ENCODE data around the gene CEMIP2.
"Not testable (repeated sequence)": the region's sequence is repeated elsewhere in the genome, so short reads cannot be mapped to it uniquely, and the experiment has no call there.

The CEMIP2 gene, protein sequence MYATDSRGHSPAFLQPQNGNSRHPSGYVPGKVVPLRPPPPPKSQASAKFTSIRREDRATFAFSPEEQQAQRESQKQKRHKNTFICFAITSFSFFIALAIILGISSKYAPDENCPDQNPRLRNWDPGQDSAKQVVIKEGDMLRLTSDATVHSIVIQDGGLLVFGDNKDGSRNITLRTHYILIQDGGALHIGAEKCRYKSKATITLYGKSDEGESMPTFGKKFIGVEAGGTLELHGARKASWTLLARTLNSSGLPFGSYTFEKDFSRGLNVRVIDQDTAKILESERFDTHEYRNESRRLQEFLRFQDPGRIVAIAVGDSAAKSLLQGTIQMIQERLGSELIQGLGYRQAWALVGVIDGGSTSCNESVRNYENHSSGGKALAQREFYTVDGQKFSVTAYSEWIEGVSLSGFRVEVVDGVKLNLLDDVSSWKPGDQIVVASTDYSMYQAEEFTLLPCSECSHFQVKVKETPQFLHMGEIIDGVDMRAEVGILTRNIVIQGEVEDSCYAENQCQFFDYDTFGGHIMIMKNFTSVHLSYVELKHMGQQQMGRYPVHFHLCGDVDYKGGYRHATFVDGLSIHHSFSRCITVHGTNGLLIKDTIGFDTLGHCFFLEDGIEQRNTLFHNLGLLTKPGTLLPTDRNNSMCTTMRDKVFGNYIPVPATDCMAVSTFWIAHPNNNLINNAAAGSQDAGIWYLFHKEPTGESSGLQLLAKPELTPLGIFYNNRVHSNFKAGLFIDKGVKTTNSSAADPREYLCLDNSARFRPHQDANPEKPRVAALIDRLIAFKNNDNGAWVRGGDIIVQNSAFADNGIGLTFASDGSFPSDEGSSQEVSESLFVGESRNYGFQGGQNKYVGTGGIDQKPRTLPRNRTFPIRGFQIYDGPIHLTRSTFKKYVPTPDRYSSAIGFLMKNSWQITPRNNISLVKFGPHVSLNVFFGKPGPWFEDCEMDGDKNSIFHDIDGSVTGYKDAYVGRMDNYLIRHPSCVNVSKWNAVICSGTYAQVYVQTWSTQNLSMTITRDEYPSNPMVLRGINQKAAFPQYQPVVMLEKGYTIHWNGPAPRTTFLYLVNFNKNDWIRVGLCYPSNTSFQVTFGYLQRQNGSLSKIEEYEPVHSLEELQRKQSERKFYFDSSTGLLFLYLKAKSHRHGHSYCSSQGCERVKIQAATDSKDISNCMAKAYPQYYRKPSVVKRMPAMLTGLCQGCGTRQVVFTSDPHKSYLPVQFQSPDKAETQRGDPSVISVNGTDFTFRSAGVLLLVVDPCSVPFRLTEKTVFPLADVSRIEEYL (N-terminal part only)

DNA sequence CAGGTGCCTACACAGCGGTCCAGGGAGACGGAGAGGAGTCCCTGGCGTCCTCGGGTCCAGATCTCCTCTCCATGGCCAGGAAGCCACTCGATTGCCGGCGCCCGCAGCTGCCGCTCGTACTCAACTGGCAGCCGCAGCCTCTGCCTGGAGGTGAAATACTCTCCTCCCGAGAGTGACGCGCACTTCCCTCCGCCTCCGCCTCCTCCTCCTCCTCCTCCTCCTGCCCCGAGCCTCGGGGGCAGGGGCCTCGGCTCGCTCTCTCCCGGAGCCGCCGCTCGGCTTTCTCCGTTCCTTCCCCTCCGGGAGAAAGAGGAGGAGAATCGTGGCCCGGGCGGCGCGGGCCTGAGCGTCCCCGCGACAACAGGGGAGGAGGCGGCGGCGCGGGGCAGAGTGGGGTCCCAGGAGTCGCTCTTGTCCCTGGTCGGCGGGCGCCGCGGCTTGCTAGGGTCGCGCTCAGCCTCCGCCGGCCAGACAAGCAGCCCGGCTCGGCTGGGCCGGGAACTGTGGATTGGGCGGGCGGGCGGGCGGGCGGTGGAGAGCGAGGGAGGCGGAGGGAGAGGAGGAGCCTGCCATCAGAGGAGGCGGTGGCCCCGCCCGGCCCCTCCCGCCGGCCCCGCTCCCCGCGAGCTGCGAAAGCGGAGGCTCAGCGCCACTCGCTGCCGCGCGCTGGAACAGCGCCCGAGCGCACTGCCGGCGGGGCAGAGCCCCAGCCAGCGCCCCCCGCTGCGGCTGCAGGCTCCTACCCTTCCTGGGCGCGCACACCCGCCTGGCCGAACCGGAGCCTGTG, at the start of gene CEMIP2:
CEMIP2 (minus strand) TSS at position 126 of the 787 bp plus-strand sequence. CDS start 18,140 bp downstream, outside the sequence.
- DNase-seq (ENCODE audit: low read depth, low spot score) = peak; percentile 75
- peak within 1 kb of the TSS; percentile 85 for H3K27ac ChIP-seq

DNA sequence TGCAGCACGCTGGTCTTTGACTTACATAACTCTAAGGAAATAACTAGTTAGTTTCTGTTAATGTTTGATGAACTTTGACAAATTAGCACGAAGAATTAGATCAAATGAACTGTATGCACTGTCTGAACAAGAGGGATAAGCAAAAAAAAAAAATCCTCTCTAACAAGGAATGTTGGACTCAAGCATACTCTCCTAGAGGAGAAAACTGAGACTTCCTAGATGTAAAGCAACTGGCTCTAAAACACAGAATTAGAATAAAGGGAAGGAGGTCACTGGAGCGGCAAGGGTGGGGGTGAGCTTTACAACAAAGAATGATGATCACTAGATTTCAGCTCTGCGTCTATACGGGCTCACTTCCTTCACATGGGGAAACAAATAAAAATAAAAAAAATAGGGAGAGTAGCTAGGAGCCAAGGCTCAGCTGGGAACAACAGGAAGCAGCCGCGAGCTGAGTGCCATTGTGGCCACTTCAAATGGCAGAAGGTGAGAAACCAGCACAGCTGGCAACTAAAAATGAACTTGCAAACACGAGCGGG, 48.7 kb upstream of the CEMIP2 start:
- H3K27ac ChIP-seq = no peak overlapping the region
- no peak for DNase-seq (ENCODE audit: low read depth, low spot score)

DNA sequence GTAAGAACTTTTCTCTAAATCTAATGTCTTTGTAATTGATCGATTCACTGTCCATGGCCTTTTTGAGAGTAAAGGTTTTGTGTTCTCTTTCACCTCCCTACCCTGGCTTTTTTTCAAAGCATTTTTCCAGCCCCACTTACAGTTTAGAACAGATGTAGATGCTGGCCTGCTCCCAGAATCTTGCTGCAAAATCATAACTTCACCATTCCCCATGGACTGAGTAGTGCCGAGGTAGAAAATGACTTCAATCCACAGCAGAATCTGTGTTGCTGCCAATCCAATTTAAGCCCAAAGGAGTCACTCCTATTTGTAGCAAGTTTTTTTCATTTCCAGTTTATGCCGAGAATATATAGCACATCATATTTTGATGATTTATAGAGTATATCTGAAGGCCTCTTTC, 46.5 kb upstream of the CEMIP2 start:
- no peak overlapping the region for H3K27ac ChIP-seq
- DNase-seq (ENCODE audit: low read depth, low spot score) = no peak

DNA sequence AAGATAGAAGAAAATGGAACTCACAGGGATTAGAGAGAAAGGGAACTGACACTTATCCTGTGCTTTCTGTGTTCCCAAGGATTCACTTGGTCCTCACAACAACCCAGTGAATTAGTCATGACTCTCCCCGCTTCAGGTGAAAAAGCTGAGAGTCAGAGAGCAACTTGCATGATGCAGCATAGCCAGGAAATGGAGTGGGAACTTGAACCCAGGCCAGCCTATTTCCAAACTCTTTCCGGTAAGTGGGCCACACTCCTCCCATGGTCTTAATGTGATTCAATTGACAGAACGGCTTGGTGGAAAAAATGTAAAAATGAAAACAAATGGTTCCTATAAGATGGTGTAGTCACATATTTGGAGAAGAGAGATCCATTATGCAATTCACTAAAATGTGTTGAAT, 45.9 kb upstream of the CEMIP2 start:
- no peak for DNase-seq (ENCODE audit: low read depth, low spot score)
- H3K27ac ChIP-seq = no peak overlapping the region

DNA sequence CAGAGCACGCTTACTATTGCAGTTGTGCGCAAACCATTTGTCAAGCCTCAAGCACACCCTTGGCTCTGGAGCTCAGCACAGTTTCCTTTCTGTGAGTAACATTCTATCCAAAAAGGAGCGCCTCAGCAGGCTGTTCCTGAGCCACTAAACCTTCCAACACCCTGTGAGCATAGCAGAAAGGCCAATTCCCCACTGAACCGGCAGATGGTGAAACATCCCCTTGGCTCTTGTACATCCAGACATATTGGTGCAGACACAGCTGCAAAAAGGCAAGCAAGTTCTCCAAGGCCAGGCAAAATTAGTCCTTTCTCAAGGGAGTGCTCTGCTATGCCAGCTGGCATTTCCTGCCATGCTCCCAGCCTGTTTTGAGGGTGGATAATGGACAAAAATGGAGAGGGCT, 44.1 kb upstream of the CEMIP2 start:
- DNase-seq (ENCODE audit: low read depth, low spot score) = no peak

DNA sequence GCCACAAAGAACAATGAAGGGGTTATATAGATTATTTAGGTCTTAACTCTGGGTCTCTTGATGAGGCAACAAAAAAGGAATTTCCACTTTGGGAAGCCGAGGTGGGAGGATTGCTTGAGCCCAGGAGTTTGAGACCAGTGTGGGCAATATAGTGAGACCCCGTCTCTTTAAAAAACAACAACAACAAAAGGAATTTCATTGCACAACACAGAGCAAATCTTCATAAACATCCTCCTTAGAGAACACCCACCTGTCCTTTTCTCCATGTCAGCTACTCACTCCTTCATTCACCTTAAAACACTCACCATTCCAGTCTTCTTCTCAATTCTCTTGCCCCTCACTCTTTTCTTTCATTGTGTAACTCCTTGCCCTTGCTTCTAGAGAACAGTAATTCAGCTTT, 39.8 kb upstream of the CEMIP2 start:
- no peak for DNase-seq (ENCODE audit: low read depth, low spot score)
- H3K27ac ChIP-seq = no peak overlapping the region

More for the DNA sequence above, 44.1 kb upstream of the CEMIP2 start:
- no peak overlapping the region for H3K27ac ChIP-seq

DNA sequence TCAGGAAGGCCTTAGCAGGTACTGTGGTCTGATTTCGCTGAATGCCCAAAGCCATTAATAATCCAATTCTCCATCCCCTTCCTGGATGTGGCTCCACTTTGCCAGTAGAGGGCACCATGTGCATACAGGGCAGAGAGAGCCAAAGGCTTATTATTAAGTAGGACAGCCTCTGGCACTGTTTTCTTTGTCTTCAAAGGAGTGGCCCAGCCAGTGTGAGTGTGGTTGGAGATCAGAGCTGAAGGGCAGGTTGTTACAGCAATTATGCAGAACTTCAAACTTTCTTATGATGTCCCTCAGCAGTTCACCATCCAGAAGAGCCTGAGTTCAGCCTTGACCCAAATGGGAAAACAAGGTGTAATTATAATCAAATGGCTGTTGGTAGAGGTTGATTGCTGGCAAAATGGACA, 38.6 kb upstream of the CEMIP2 start:
- DNase-seq (ENCODE audit: low read depth, low spot score) = peak; percentile 49
- no peak overlapping the region for H3K27ac ChIP-seq

DNA sequence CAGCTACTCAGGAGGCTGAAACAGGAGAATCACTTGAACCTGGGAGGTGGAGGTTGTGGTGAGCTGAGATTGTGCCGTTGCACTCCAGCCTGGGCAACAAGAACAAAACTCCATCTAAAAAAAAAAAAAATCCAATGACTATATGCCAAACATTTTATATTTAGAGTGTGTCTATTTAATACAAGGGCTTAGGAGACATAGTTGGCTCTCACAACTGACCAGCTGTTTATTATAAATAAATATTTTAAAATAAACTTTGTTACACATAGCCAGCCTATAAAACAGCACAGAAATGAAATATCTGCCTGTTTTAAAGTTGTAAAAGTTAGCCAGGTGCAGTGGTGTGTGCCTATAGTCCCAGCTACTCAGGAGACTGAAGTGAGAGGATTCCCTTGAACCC, 36.8 kb upstream of the CEMIP2 start:
- H3K27ac ChIP-seq = not testable (repeated sequence)

DNA sequence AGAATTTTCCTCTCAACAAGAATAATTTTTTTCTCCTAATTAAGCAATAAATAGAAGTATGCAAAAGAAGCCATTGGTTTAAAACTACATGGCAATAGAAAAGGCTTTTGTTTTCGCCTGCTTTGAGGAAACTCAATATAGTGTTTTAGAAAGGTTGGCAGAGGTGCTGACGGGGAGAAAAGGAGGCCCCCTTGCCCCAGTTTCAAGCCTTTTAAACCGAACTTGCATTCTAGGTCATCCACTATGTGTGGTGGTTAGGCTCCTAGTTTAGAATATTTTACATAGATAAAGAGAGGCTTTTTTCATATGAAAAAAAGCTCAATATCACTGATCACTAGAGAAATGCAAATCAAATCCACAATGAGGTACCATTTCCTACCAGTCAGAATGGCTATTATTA, 33.5 kb upstream of the CEMIP2 start:
- H3K27ac ChIP-seq = no peak overlapping the region
- no peak for DNase-seq (ENCODE audit: low read depth, low spot score)

More for the DNA sequence above, 36.8 kb upstream of the CEMIP2 start:
- DNase-seq (ENCODE audit: low read depth, low spot score) = not testable (repeated sequence)

DNA sequence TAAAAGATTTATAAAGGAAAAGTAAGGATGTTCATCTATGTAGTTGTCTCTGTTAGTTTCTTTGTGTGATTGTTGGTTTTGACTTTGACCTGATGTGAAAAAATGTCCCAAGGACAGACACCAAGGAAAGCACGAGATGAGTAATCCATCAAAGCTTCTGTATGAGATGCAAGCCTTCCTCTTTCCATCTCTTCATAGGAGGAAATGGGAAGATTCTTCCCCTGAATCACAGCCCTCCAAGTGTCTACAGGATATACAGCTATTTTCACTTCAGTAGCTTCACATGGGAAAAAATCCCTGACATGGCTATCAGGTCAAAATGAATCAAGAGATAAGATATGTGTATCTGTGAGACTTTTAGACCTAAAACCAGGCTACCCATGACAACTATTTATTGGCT, 29.0 kb upstream of the CEMIP2 start:
- H3K27ac ChIP-seq = no peak overlapping the region
- no peak for DNase-seq (ENCODE audit: low read depth, low spot score)

DNA sequence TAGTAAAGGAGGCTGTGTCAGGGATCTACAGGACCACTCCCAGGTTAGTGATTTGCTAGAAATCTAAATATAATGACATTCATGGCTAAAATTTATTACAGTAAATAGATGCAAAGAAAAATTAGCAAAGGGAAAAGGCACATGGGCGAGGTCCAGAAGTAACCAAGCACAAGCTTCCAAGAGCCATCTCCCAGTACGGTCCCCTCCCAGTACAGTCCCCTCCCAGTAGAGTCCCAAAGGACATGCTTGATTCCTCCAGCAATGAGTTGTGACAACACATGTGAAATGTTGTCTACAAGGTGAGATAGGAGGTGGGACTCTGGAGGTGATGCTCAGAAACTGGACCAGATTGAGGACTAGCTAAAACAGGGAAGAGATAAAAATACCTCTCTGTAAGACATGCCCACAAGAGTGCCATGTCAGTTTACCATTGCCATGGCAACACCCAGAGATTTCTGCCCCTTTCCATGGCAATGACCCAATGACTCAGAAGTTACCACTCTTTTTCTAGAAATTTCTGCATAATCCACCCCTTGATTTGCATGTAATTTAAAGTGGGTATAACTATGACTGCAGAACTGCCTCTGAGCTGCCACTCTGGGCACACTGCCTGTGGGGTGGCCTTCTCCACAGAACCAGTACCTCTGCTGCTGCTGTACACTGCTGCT, 27.9 kb upstream of the CEMIP2 start:
- no peak for DNase-seq (ENCODE audit: low read depth, low spot score)
- no peak overlapping the region for H3K27ac ChIP-seq

DNA sequence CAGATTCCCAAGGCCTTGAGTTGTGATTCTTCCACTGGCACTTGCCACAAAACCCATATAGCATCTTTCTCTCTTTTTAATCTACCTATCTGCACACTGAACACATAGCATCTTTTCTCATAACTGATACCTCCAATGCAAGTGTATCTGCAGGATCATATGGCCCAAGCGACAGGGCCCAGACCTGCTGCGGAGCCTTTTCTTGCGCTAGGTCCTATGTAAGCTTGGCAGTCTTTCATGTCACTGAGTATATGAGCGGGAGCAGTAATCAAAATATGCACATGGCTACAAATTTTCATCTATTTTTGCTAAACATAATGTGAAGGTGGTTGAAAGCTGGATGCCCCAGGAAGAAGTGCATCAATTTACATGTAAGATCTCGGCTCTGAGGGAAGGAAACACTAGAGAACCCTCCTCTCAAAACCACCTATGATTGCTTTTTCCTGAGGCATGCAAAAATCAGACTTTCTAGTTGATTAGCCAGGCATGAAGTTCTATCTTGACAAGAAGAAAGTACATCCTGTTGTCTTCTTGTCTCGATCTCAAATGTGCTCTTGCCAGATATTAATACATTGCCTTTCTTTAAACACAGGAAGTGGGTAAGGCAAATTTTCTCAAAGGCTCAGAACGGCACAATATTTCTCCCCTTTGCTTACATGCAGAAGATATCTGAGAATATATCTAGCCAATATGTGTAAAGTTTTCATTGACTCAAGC, 26.9 kb upstream of the CEMIP2 start:
- no peak for DNase-seq (ENCODE audit: low read depth, low spot score)
- H3K27ac ChIP-seq = no peak overlapping the region

DNA sequence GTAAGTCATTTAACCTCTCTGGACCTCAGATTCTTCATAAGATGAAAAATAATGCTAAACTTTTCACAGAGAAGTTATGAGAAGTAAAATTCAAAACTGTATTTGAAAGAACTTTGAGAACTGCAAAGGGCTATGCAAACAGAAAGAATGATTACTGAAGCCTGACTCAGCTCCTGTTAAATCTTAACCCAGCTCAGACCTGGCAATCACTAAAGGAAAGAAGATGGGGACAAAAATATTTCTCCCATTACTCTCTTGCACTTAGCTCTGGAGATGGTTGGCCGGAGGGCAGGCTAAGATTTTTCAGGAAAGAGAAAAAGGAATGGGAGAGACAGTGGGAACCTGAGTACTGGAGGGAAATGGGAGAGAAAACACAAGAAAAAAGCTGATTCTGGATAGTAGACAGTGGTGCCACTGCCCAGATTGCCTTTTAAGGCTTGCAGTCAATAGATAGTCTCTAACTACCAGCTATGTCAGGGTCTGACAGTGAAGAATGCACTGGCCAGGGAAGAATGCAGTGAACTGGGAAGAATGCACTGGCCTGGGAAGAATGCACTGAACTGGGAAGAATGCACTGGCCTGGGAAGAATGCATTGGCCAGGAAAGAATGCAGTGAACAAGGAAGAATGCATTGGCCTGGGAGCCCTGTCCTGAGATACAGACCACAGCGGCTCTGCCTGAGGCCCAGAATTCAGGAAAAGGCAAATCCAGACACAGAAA, 25.2 kb upstream of the CEMIP2 start:
- H3K27ac ChIP-seq = peak overlapping the region; percentile 51
- no peak for DNase-seq (ENCODE audit: low read depth, low spot score)

DNA sequence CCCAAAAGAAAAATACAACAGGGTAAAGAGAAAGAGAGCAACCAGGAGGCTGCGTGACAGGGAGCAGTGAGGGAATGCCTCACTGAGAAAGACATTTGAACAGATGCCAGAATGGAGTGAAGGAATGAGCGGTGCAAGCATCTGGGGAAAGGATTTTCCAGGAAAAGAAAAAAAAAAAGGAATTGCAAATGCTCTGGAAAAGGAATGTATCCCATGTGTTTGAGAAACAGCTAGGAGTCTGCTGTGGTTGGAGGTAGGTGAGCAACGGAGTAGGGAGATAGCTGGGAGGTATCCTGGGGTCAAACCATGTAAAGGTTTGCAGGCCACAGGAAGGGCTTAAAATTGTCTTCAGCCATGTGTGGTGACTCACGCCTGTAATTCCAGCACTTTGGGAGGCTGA, 23.6 kb upstream of the CEMIP2 start:
- DNase-seq (ENCODE audit: low read depth, low spot score) = no peak
- H3K27ac ChIP-seq = no peak overlapping the region

DNA sequence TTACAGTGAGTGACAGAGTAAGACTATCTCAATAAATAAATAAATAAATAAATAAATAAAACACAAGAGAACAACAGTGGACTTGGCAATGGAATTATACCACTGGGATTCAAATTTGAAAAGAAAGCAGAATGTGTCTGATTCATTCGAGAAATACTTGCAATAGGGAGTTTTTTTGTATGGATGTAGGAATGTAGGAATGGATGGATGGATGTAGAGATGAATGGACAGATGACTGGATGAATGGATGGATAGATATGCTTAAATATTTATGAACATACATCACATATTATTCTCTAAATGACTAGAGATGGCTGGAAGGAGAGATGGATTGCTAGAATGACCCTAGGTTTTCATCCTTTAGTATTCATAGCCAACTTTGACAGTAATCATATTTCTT, 22.0 kb upstream of the CEMIP2 start:
- no peak overlapping the region for H3K27ac ChIP-seq

DNA sequence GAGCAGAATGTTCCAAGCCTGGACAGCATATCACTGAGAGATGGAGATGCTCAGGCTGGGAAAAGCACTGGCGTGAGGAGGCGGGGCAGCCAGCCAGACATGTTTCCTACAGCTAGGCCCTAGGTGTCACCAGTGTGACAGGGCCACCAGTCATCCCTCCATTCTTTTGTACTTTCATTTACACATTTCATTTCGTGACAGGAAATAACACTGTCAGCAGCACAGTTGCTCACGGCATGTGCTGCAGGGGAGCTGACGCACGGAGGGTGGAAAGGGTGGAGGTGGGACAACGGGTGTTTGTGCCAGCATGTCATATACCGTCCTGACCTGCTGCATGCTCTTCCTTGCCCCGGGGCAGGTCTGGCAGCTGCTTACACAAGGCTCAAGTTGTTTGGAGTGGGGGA, 14.8 kb upstream of the CEMIP2 start:
- H3K27ac ChIP-seq = peak overlapping the region; percentile 56
- peak; percentile 79 for DNase-seq (ENCODE audit: low read depth, low spot score)

More for the DNA sequence above, 22.0 kb upstream of the CEMIP2 start:
- no peak for DNase-seq (ENCODE audit: low read depth, low spot score)

DNA sequence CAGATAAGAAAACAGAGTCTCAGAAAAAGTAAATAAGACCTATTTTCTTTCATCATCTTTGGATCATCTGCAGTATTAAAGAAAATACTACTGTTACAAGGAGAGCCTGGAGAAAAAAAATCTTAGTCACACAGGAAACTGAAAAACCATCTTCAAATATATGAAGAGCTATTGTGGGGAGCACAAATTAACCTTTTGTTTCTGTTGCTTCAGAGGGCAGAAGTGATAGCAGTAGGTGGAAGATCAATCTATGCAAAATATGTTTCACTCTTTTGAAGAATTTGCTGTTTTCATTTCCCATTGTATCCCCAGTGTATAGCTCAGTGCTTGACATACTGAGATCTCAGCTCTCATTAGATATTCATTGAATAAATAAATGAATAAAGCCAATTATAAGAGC, 13.1 kb upstream of the CEMIP2 start:
- H3K27ac ChIP-seq = peak overlapping the region; percentile 13
- DNase-seq (ENCODE audit: low read depth, low spot score) = no peak

DNA sequence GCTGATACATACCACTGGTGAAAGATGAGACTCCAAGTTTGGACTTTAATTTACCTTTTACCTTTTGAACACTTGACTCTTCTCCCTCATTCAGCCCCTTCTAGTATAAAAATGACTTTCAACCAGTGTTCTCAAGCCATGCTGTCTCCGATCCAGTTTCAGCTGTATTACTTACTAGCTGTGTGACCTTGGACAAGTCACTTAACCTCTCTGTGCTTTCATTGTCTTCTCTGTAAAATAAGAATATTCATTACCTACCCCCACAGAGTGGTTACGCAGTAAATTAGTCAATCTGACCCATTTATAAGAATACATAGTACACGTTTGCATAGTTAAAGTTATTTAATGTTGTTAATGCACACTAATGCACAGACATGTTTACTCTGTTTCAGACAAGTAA, 12.6 kb upstream of the CEMIP2 start:
- H3K27ac ChIP-seq = peak overlapping the region; percentile 13
- DNase-seq (ENCODE audit: low read depth, low spot score) = no peak

Data from epithelial cell of prostate (primary cell).